ENCODE results near the gene ZNF322. TPM values are rescaled to one million over a fixed set of nuclear protein-coding genes. Genes with fewer than 3 reads are reported as not detected.

ZNF322 gene
- total and polyA plus RNA-seq, 2 of the 8 experiments (the other 6 are each of a cell fraction or from before 2014, with no cell fraction given) = 5.3 to 35.0 TPM

- no peak overlapping the region for H4K5ac ChIP-seq (ENCODE audit: insufficient read length, low read depth, low read length)
- H3K9ac ChIP-seq (replicated peaks in 1 of 4; ENCODE audit: extremely low read depth in 1 of 4, low read depth in 3 of 4, low read length in 3 of 4) = no peak overlapping the region
- ChIA-PET POLR2A (ENCODE audit: partially characterized antibody) (no interaction called here), CTCF (ENCODE audit: partially characterized antibody) (no interaction called here)
- H3K27ac ChIP-seq (ENCODE audit: low read depth, low read length) = no peak overlapping the region
- peaks cover 0 to 3% of the 10 kb centered on the region in 2 experiments for H4K20me1 ChIP-seq (replicated peaks in 1 of 2; ENCODE audit: control insufficient read depth in 1 of 2, insufficient read depth in 2 of 2, low read length in 2 of 2)
- no peaks in the 10 kb centered on the region for H3K23me2 ChIP-seq (ENCODE audit: low read depth, low read length)
- peaks cover 0 to 27% (median 2%) of the 10 kb centered on the region in 4 experiments; a peak in 4 of 8 replicates for H3K36me3 ChIP-seq (ENCODE audit: control insufficient read depth in 2 of 4, insufficient read depth in 4 of 4, low read length in 3 of 4)
- no peak overlapping the region for H3K14ac ChIP-seq (ENCODE audit: insufficient read length)
- H2BK12ac ChIP-seq (ENCODE audit: low read depth, low read length) = no peak overlapping the region
- no peaks in the 10 kb centered on the region for H3K27me3 ChIP-seq (replicated peaks in 1 of 4; ENCODE audit: control insufficient read depth in 3 of 4, extremely low read depth in 1 of 4, insufficient read depth in 3 of 4, low read length in 3 of 4)
- H3K79me2 ChIP-seq (ENCODE audit: control insufficient read depth in 1 of 2, insufficient read depth in 2 of 2, low read length in 2 of 2) = peaks cover 0 to 39% of the 10 kb centered on the region in 2 experiments; a peak in 2 of 4 replicates
- H3K4me2 ChIP-seq (ENCODE audit: insufficient read depth in 1 of 2, low read depth in 2 of 2, low read length in 2 of 2) = no peak overlapping the region
- no peak overlapping the region for H2BK20ac ChIP-seq (ENCODE audit: low read length)
- H3K4me3 ChIP-seq (ENCODE audit: extremely low read depth in 1 of 4, insufficient read depth in 2 of 4, low read depth in 3 of 4, low read length in 4 of 4) = no peak overlapping the region
- TF ChIP-seq HDAC2 (IDR thresholded peaks at IDR 0.05; ENCODE audit: borderline replicate concordance in 1 of 2, low read depth in 2 of 2, low read length in 2 of 2) = no peak
- no peak for TF ChIP-seq CBX5 (IDR thresholded peaks at IDR 0.05; ENCODE audit: low read depth, low read length)
- no peak for TF ChIP-seq RXRA (IDR thresholded peaks at IDR 0.05; ENCODE audit: insufficient read depth, low read depth, low read length)
- TF ChIP-seq RAD21 (IDR thresholded peaks at IDR 0.05 in 1 of 2, conservative IDR thresholded peaks at IDR 0.05 in 1 of 2; ENCODE audit: low read depth in 2 of 2, low read length in 2 of 2) = no peak
- no peak for TF ChIP-seq SIRT6 (IDR thresholded peaks at IDR 0.05; ENCODE audit: low read length)
- no peak for TF ChIP-seq MAFK (IDR thresholded peaks at IDR 0.05; ENCODE audit: low read depth, low read length)
- no peak overlapping the region for H3K56ac ChIP-seq (replicated peaks; ENCODE audit: insufficient read length, low read depth, low read length)
- 93% methylated on average over 5 of the region's 5 CpGs; no CpG with 5 or more reads in 1 of the 2 experiments for WGBS, 2 experiments (ENCODE audit: extremely low coverage in 1 of 2, insufficient coverage in 1 of 2, insufficient read length in 1 of 2, insufficient replicate concordance in 2 of 2, low coverage in 1 of 2, low lambda C conversion rate in 2 of 2, missing lambda C conversion rate in 1 of 2)
- H2AFZ ChIP-seq (ENCODE audit: low read length) = no peak overlapping the region
- no peak for DNase-seq (ENCODE audit: low read depth in 1 of 2, low spot score in 2 of 2)
- H2AK5ac ChIP-seq (ENCODE audit: low read depth, low read length) = no peak overlapping the region
- H3K23ac ChIP-seq (ENCODE audit: insufficient read length) = no peak overlapping the region
- H3K18ac ChIP-seq (ENCODE audit: extremely low read depth, low read length) = no peak overlapping the region
- H4K8ac ChIP-seq (ENCODE audit: extremely low read depth, insufficient read depth, low read length) = no peak overlapping the region
- no peaks in the 10 kb centered on the region for H3K79me1 ChIP-seq (ENCODE audit: low read depth, low read length)
- H2BK5ac ChIP-seq (ENCODE audit: low read depth, low read length) = no peak overlapping the region
- H4K91ac ChIP-seq (replicated peaks; ENCODE audit: insufficient read length, low read length) = no peak overlapping the region
- no peaks in the 10 kb centered on the region for H3K9me3 ChIP-seq (ENCODE audit: insufficient read depth in 2 of 2, low read depth in 1 of 2, low read length in 1 of 2)
- H2BK15ac ChIP-seq (ENCODE audit: low read length) = no peak overlapping the region
- H3K4ac ChIP-seq (replicated peaks; ENCODE audit: insufficient read length, low read depth, low read length) = no peak overlapping the region
- H2BK120ac ChIP-seq (replicated peaks; ENCODE audit: low read depth, low read length) = no peak overlapping the region
- FAIRE-seq = no peak
- no peaks in the 10 kb centered on the region for H3K4me1 ChIP-seq (replicated peaks in 1 of 4; ENCODE audit: control insufficient read depth in 3 of 4, insufficient read depth in 4 of 4, low read length in 3 of 4)
Measured at GRCh38 chr6:26653007-26653406, 6.5 kb downstream of the ZNF322 start.

Measured in H1 (cell line).